Measurements from ENCODE around the gene CCNG2. TPM values are rescaled to one million over a fixed set of nuclear protein-coding genes. Genes with fewer than 3 reads are reported as not detected.

The CCNG2 gene
- total RNA-seq, 1 experiment from 2014 or later = 25.6 TPM

GRCh38 chr4:77201857-77202256 is 44.9 kb downstream of the CCNG2 start:
- Mint-ChIP-seq H3K27me3 (ENCODE audit: insufficient read depth, unreplicated experiment) (no peaks in the 10 kb centered on the region), H3K36me3 (ENCODE audit: insufficient read depth, unreplicated experiment) (no peaks in the 10 kb centered on the region), H3K27ac (ENCODE audit: unreplicated experiment) (no peak overlapping the region), H3K9me3 (ENCODE audit: unreplicated experiment) (no peaks in the 10 kb centered on the region), H3K4me3 (ENCODE audit: unreplicated experiment) (no peak overlapping the region), H3K4me1 (ENCODE audit: low read depth, unreplicated experiment) (peaks cover 8% of the 10 kb centered on the region)
- ChIA-PET CTCF (interaction anchor here (3.8 kb wide), 1 partner anchor 107 kb away, joined by 49 read pairs; no protein-coding TSS in a partner anchor), POLR2A (no interaction called here)
- no peaks in the 10 kb centered on the region for H3K9me3 ChIP-seq
- no peaks in the 10 kb centered on the region for H3K36me3 ChIP-seq (ENCODE audit: control insufficient read depth, insufficient read depth, low read length)
- no peaks in the 10 kb centered on the region for H3K27me3 ChIP-seq (replicated peaks; ENCODE audit: control insufficient read depth, insufficient read depth, low read length)
- no TSS peak for BruUV-seq (replicated peaks)
- no peak overlapping the region for H3K4me3 ChIP-seq (ENCODE audit: low read depth, low read length)
- no peak for DNase-seq
- TF ChIP-seq CTCF (IDR thresholded peaks at IDR 0.05; ENCODE audit: insufficient read depth in 1 of 2, low read depth in 1 of 2, low read length in 1 of 2, severe bottlenecking in 1 of 2, unreplicated experiment in 1 of 2) = no peak
- H3K4me1 ChIP-seq = peaks cover 9% of the 10 kb centered on the region; the same call in 1 of the 2 replicates
- intact Hi-C loops (cut with micrococcal nuclease; ENCODE audit: unreplicated experiment) = loop anchor here (2.0 kb wide), 1 partner anchor 55 kb away; no protein-coding TSS in a partner anchor

GRCh38 chr4:77202491-77202890 is 45.5 kb downstream of the CCNG2 start:
- no peak overlapping the region for H3K4me3 Mint-ChIP-seq (ENCODE audit: unreplicated experiment)
- Histone ChIP-seq H3K4me3 (ENCODE audit: low read depth, low read length) (no peak overlapping the region), H3K9me3 (no peaks in the 10 kb centered on the region), H3K36me3 (ENCODE audit: control insufficient read depth, insufficient read depth, low read length) (no peaks in the 10 kb centered on the region), H3K27me3 (replicated peaks; ENCODE audit: control insufficient read depth, insufficient read depth, low read length) (no peaks in the 10 kb centered on the region), H3K4me1 (peaks cover 9% of the 10 kb centered on the region; the same call in 1 of the 2 replicates)
- ChIA-PET POLR2A (no interaction called here), CTCF (interaction anchor here (2.1 to 3.8 kb wide), 2 partner anchors 107 to 150 kb away, joined by 13 to 49 read pairs; no protein-coding TSS in a partner anchor)
- no peaks in the 10 kb centered on the region for H3K36me3 Mint-ChIP-seq (ENCODE audit: insufficient read depth, unreplicated experiment)
- no peak for TF ChIP-seq CTCF (IDR thresholded peaks at IDR 0.05; ENCODE audit: insufficient read depth in 1 of 2, low read depth in 1 of 2, low read length in 1 of 2, severe bottlenecking in 1 of 2, unreplicated experiment in 1 of 2)
- H3K27me3 Mint-ChIP-seq (ENCODE audit: insufficient read depth, unreplicated experiment) = no peaks in the 10 kb centered on the region
- no TSS peak for BruUV-seq (replicated peaks)
- DNase-seq = no peak
- no peaks in the 10 kb centered on the region for H3K9me3 Mint-ChIP-seq (ENCODE audit: unreplicated experiment)
- H3K27ac Mint-ChIP-seq (ENCODE audit: unreplicated experiment) = no peak overlapping the region
- H3K4me1 Mint-ChIP-seq (ENCODE audit: low read depth, unreplicated experiment) = peaks cover 8% of the 10 kb centered on the region
- intact Hi-C loops (cut with micrococcal nuclease; ENCODE audit: unreplicated experiment) = loop anchor here (2.0 kb wide), 1 partner anchor 56 kb away; no protein-coding TSS in a partner anchor

- H3K4me3 ChIP-seq (ENCODE audit: low read depth, low read length) = no peak overlapping the region
- H3K36me3 ChIP-seq (ENCODE audit: control insufficient read depth, insufficient read depth, low read length) = no peaks in the 10 kb centered on the region
- ChIA-PET POLR2A (no interaction called here), CTCF (interaction anchor here (0.6 to 3.8 kb wide), 19 partner anchors 10 to 425 kb away, joined by 3 to 49 read pairs (median 6); no protein-coding TSS in a partner anchor)
- no peaks in the 10 kb centered on the region for H3K9me3 ChIP-seq
- H3K36me3 Mint-ChIP-seq (ENCODE audit: insufficient read depth, unreplicated experiment) = no peaks in the 10 kb centered on the region
- peak; percentile 65 to 72 for DNase-seq
- peaks cover 9% of the 10 kb centered on the region; the same call in 1 of the 2 replicates for H3K4me1 ChIP-seq
- H3K27me3 ChIP-seq (replicated peaks; ENCODE audit: control insufficient read depth, insufficient read depth, low read length) = no peaks in the 10 kb centered on the region
- no peaks in the 10 kb centered on the region for H3K27me3 Mint-ChIP-seq (ENCODE audit: insufficient read depth, unreplicated experiment)
- H3K9me3 Mint-ChIP-seq (ENCODE audit: unreplicated experiment) = no peaks in the 10 kb centered on the region
- H3K27ac Mint-ChIP-seq (ENCODE audit: unreplicated experiment) = no peak overlapping the region
- intact Hi-C loops (cut with micrococcal nuclease; ENCODE audit: unreplicated experiment) = loop anchor here (1.0 to 2.0 kb wide), 3 partner anchors 57 to 151 kb away; no protein-coding TSS in a partner anchor
- TF ChIP-seq CTCF (IDR thresholded peaks at IDR 0.05; ENCODE audit: insufficient read depth in 1 of 2, low read depth in 1 of 2, low read length in 1 of 2, severe bottlenecking in 1 of 2, unreplicated experiment in 1 of 2) = peak; percentile 68 to 71
- BruUV-seq (replicated peaks) = no TSS peak
- peaks cover 8% of the 10 kb centered on the region for H3K4me1 Mint-ChIP-seq (ENCODE audit: low read depth, unreplicated experiment)
- H3K4me3 Mint-ChIP-seq (ENCODE audit: unreplicated experiment) = no peak overlapping the region
These were observed 46.6 kb downstream of the CCNG2 start for GRCh38 chr4:77203380-77204197.
